UCSD-AML1 (cell line): ENCODE results near the gene LARP4B.
"Not testable (repeated sequence)": the region's sequence is repeated elsewhere in the genome, so short reads cannot be mapped to it uniquely, and the experiment has no call there.

Experiments
- DNase-seq: peaks from one replicate; lab custom pipeline; 2025; ENCODE audit not compliant: unreplicated experiment; lab: John Stamatoyannopoulos, UW

LARP4B gene

GRCh38 chr10:774661-775244 lies 156.8 kb downstream of the LARP4B start:
- DNase-seq = no peak

- DNase-seq = no peak
Measured at GRCh38 chr10:774223-774622, 157.3 kb downstream of the LARP4B start.

- DNase-seq = no peak
Measured at GRCh38 chr10:773562-774161, 157.8 kb downstream of the LARP4B start.

- no peak for DNase-seq
Measured at GRCh38 chr10:772227-772637, 159.3 kb downstream of the LARP4B start.

DNA sequence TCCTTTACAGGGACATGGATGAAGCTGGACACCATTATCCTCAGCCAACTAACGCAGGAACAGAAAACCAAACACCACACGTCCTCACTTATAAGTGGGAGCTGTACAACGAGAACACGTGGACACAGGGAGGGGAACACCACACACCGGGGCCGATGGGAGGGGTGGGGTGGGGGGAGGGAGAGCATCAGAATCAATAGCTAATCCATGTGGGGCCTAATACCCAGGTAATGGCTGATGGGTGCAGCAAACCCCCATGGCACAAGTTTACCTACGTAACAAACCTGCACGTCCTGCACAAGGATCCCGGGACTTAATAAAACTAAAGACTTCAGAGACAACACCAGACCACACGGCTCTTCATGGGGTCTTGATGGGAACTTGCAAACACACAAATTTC lies 159.9 kb downstream of the LARP4B start:
- DNase-seq = no peak

DNA sequence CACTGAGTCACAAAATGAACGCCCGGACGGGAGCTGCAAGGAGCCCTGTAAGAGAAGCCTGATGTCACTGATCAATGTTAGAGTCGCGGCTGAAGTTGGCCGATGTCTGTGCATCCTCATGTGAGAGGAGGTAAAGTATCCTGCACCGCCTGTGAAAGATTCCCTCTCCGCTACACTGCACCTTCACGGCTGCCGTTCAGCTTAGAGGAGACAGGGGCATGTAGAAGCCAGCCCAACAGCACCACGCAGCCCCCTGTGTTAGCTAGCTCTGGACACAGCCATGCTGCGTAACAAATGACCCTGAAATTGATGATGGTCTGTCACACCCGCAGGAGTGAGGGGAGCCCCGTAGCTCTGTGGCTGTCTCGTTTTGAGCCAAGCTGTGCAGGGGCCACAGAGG lies 160.5 kb downstream of the LARP4B start:
- no peak for DNase-seq

- DNase-seq = not testable (repeated sequence)
Measured at GRCh38 chr10:770048-770712, 161.3 kb downstream of the LARP4B start.

DNA sequence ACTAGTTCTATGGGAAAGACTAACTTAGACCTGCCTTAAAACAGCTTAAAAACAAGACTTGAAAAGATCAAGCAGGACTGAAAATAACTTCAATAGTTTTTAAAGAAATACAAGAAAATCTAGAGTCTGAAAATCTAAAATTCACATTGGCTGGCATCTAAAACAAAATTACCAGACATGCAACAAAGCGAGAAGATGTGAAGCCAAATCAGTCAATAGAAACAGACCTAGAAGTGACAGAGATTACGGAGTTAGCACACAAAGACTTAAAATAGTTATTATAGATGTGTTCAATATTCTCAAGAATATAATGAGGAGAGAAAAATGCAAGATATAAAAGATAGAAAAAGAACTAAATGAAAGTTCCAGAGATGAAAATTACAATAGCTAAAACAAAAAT lies 163.7 kb downstream of the LARP4B start:
- no peak for DNase-seq

DNA sequence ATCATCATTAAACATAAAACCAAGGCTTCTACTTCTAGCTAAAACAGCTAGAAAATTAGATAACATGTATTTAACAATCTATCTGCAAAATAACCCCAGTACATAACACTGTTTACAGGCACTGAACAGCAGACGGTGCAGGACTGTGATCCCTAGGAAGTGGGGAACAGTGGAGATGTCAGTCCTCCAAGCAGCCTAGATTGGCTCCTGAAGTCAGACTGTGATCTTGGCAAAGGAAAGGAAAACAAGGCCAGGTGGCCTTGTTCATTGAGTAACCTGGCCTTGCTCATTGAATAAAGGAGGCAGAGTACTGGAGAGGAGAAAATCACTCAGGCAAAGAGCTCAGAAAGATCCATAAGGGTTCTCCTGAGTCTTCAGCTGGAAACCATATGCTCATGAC lies 164.3 kb downstream of the LARP4B start:
- DNase-seq = no peak

DNA sequence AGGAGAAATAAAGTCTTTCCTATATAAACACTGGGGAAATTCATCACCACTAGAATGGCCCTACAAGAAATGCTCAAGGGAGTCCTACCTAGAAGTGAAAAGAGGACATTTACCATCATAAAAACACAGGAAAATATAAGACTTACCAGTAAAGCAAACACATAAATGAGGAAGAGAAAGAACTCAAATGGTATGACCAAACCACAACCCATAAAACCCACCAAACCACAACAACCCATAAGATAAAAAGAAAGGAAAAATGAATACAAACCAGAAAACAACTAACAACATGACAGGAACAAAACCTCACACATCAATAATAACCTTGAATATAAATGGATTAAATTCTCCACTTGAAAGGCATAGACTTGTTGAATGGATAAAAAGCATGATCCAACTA lies 170.1 kb downstream of the LARP4B start:
- no peak for DNase-seq

- DNase-seq = no peak
Measured at GRCh38 chr10:760622-761021, 170.9 kb downstream of the LARP4B start.

DNA sequence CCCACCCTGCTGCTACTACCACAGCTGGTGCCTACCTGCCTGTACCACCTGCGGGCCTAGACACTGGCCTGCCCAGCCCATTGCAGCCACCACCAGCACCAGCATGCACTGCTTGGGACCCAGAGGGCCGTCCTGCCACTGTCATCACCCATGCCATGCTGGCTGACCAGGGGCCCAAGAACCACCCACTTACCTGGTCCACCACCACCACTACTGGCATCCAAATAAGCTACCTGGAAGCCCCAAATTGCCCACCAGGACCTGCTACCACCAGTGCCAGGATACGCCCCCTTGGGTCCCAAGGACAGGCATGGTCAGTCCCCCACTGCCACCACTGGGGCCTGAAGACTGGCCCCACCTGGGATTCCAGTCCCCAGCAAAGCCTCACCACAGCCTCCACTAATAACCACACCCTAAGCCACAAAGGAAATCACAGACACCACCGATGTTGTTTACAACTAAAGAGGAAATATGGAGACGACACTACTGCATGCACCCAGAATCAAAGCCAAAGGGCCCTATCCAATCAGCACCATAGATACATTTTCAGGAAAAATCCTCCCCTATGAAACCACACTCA lies 171.5 kb downstream of the LARP4B start:
- no peak for DNase-seq
